ENCODE measurements around the gene OGFR. TPM values are rescaled to one million over a fixed set of nuclear protein-coding genes. Genes with fewer than 3 reads are reported as not detected.

Gene OGFR
- total RNA-seq, 3 donors from 2014 or later: 39.3 to 63.1 (median 48.5) TPM

- peak; percentile 61 to 78 (median 77) for DNase-seq
- no peaks in the 10 kb centered on the region for H3K36me3 ChIP-seq (ENCODE audit: low read depth)
- H3K9me3 ChIP-seq: no peaks in the 10 kb centered on the region
- intact Hi-C loops (cut with DNase I, micrococcal nuclease): no loop called here
- peaks cover 24% of the 10 kb centered on the region for H3K4me1 ChIP-seq (ENCODE audit: low read depth)
- ATAC-seq: peak; percentile 52
- TF ChIP-seq CTCF (IDR thresholded peaks at IDR 0.05): no peak
- no peak overlapping the region for H3K4me3 ChIP-seq
Observed at GRCh38 chr20:62832212-62832922, 27.7 kb downstream of the OGFR start.

GRCh38 chr20:62832951-62833391, 28.3 kb downstream of the OGFR start:
- TF ChIP-seq CTCF (IDR thresholded peaks at IDR 0.05): no peak
- ATAC-seq: no peak
- Histone ChIP-seq H3K4me1 (ENCODE audit: low read depth) (peaks cover 28% of the 10 kb centered on the region), H3K9me3 (no peaks in the 10 kb centered on the region), H3K4me3 (no peak overlapping the region), H3K36me3 (ENCODE audit: low read depth) (no peaks in the 10 kb centered on the region)
- peak; percentile 36 to 61 (median 59) for DNase-seq
- intact Hi-C loops (cut with DNase I, micrococcal nuclease): no loop called here

GRCh38 chr20:62834967-62835730, 30.5 kb downstream of the OGFR start:
- Histone ChIP-seq H3K4me3 (no peak overlapping the region), H3K9me3 (no peaks in the 10 kb centered on the region), H3K4me1 (ENCODE audit: low read depth) (peaks cover 31% of the 10 kb centered on the region), H3K36me3 (ENCODE audit: low read depth) (no peaks in the 10 kb centered on the region)
- DNase-seq (peak in 1 of 3 donors; percentile 25), ATAC-seq (no peak)
- intact Hi-C loops (cut with DNase I, micrococcal nuclease): no loop called here
- no peak for TF ChIP-seq CTCF (IDR thresholded peaks at IDR 0.05)

GRCh38 chr20:62835931-62836861, 31.6 kb downstream of the OGFR start:
- Histone ChIP-seq H3K4me1 (ENCODE audit: low read depth) (peaks cover 26% of the 10 kb centered on the region), H3K36me3 (ENCODE audit: low read depth) (no peaks in the 10 kb centered on the region), H3K9me3 (no peaks in the 10 kb centered on the region), H3K4me3 (no peak overlapping the region)
- no peak for TF ChIP-seq CTCF (IDR thresholded peaks at IDR 0.05)
- ATAC-seq (no peak), DNase-seq (peak; percentile 11 to 50 (median 42))
- intact Hi-C loops (cut with DNase I, micrococcal nuclease): no loop called here

- no peak for TF ChIP-seq CTCF (IDR thresholded peaks at IDR 0.05)
- intact Hi-C loops (cut with DNase I, micrococcal nuclease): no loop called here
- Histone ChIP-seq H3K4me1 (ENCODE audit: low read depth) (peaks cover 19% of the 10 kb centered on the region), H3K9me3 (no peaks in the 10 kb centered on the region), H3K36me3 (ENCODE audit: low read depth) (no peaks in the 10 kb centered on the region), H3K4me3 (no peak overlapping the region)
- DNase-seq (peak in 1 of 3 donors; percentile 37), ATAC-seq (no peak)
Observed at GRCh38 chr20:62836967-62837490, 32.4 kb downstream of the OGFR start.
